K562 (cell line): Measurements from ENCODE around the gene CLK3. TPM values are rescaled to one million over a fixed set of nuclear protein-coding genes. Genes with fewer than 3 reads are reported as not detected.
A peak's percentile ranks its signal among the peaks of the same experiment; 100 is the strongest.

ENCODE experiments used
- ATAC-seq: fragments of 200-7000 bp; cut with Tn5 transposase; 3 replicates; pipeline ENCODE4 v1.9.1; 2020; ENCODE audit warnings: moderate library complexity
- Bru-seq: library from RNA; stranded (reverse); fragments of 400-500 nt; gene quantifications from one replicate; lab custom pipeline; 2021; lab: Mats Ljungman, UMichigan
- BruChase-seq, 2 experiments: library from RNA; stranded (reverse); fragments of 400-500 nt; gene quantifications; one replicate each; lab custom pipeline; 2021; lab: Mats Ljungman, UMichigan
- BruUV-seq: library from RNA; stranded (reverse); fragments of 400-500 nt; replicated peaks from 2 replicates; lab custom pipeline; 2021; lab: Mats Ljungman, UMichigan
- CTCF ChIA-PET: fragments of 300-600 bp; formaldehyde crosslinking; extraction: SDS; loops from one replicate; lab custom pipeline; 2021; ENCODE audit warnings: low intra/inter-chr PET ratio; lab: Yijun Ruan, JAX
- POLR2A ChIA-PET: fragments of 300-600, 350-650 bp; sonication (Branson Sonifier 250); formaldehyde crosslinking; extraction: SDS; loops from one replicate; lab custom pipeline; 2021; ENCODE audit warnings: antibody characterized with exemption, inconsistent platforms; lab: Yijun Ruan, JAX
- DNase-seq, 4 experiments: peaks; one replicate each; pipeline versions ENCODE4 v3.0.0 to v3.0.0-alpha.2; 2011 to 2018; ENCODE audit warnings: low spot score in 3 of 4, mixed read lengths in 3 of 4; ENCODE audit errors: extremely low read depth in 1 of 4
- FAIRE-seq: peaks from 2 replicates; lab custom pipeline; 2011; peaks lifted over from hg19 to GRCh38; lab: Jason Lieb, UNC
- H2AFZ ChIP-seq: 2 replicates; pipeline ENCODE4 v1.6.0; 2011; ENCODE audit warnings: low read depth, low read length, control low read depth, inconsistent platforms
- H3K27ac ChIP-seq: fragments of 200-600 bp; 3 replicates; pipeline ENCODE4 v1.8.0; 2011; ENCODE audit warnings: low read depth, mild to moderate bottlenecking, control low read depth, inconsistent platforms, low read length, moderate library complexity, mixed read lengths; ENCODE audit errors: extremely low read depth
- H3K27me3 ChIP-seq, 2 experiments: fragments of 300-600 bp in 1 of 2; 2 replicates in 1 of 2; 3 replicates in 1 of 2; pipeline versions ENCODE4 v1.6.0 to v1.8.0; 2011; ENCODE audit warnings: inconsistent platforms in 2 of 2, low read length in 2 of 2, mild to moderate bottlenecking in 1 of 2, mixed read lengths in 1 of 2, moderate library complexity in 1 of 2; ENCODE audit not compliant: control insufficient read depth in 2 of 2, insufficient read depth in 2 of 2
- H3K36me3 ChIP-seq: fragments of 300-600 bp; 3 replicates; pipeline ENCODE4 v1.8.0; 2011; ENCODE audit warnings: mild to moderate bottlenecking, low read length, inconsistent platforms; ENCODE audit not compliant: control insufficient read depth, insufficient read depth
- H3K4me1 ChIP-seq, 2 experiments: fragments of 200-600 bp in 1 of 2; replicated peaks in 1 of 2; 2 replicates in 1 of 2; 3 replicates in 1 of 2; pipeline versions ENCODE4 v1.5.1 to v1.8.0; 2011; ENCODE audit warnings: inconsistent platforms in 2 of 2, low read length in 2 of 2, mild to moderate bottlenecking in 1 of 2, mixed read lengths in 1 of 2, moderate library complexity in 1 of 2; ENCODE audit not compliant: control insufficient read depth in 2 of 2, insufficient read depth in 2 of 2
- H3K4me2 ChIP-seq: 2 replicates; pipeline ENCODE4 v1.6.1; 2011; ENCODE audit warnings: low read length, control low read depth, inconsistent platforms, mixed read lengths; ENCODE audit not compliant: insufficient read depth
- H3K4me3 ChIP-seq: fragments of 200-600 bp; sonication (generic), shearing (Covaris generic); 2 replicates; pipeline ENCODE4 v1.5.1; 2016; ENCODE audit warnings: control low read depth, inconsistent platforms
- H3K79me2 ChIP-seq: fragments of 200-600 bp; 3 replicates; pipeline ENCODE4 v1.8.0; 2011; ENCODE audit warnings: low read length, inconsistent platforms; ENCODE audit not compliant: control insufficient read depth, insufficient read depth
- H3K9ac ChIP-seq, 2 experiments: 2 replicates each; pipeline versions ENCODE4 v1.6.0 to v1.6.1; 2011; ENCODE audit warnings: low read depth in 2 of 2, low read length in 2 of 2, control low read depth in 1 of 2, inconsistent platforms in 1 of 2, mild to moderate bottlenecking in 1 of 2, mixed read lengths in 1 of 2; ENCODE audit not compliant: insufficient read depth in 1 of 2
- H3K9me1 ChIP-seq: one replicate; pipeline ENCODE4 v1.6.0; 2011; ENCODE audit warnings: inconsistent platforms, mild to moderate bottlenecking, low read length, moderate library complexity; ENCODE audit not compliant: control insufficient read depth, insufficient read depth
- H3K9me3 ChIP-seq: replicated peaks from 2 replicates; pipeline ENCODE4 v1.5.1; 2011; ENCODE audit warnings: low read depth, low read length, inconsistent platforms; ENCODE audit not compliant: control insufficient read depth, insufficient read depth
- H4K20me1 ChIP-seq: replicated peaks from 2 replicates; pipeline ENCODE4 v1.6.1; 2011; ENCODE audit warnings: low read length, inconsistent platforms, mixed read lengths; ENCODE audit not compliant: control insufficient read depth, insufficient read depth
- ETS2 ChIP-seq: IDR thresholded peaks from 2 replicates; pipeline ENCODE4 v1.6.1; 2016; ENCODE audit warnings: borderline replicate concordance, missing genetic modification characterization, mild to moderate bottlenecking, moderate library complexity, missing compliant biosample characterization; ENCODE audit not compliant: poor library complexity, severe bottlenecking
- MYNN ChIP-seq, 2 experiments: sonication (generic); formaldehyde crosslinking in 1 of 2; IDR thresholded peaks; 2 replicates each; pipeline versions ENCODE4 v1.5.0 to v1.6.1; 2016 to 2020; ENCODE audit warnings: antibody characterized with exemption in 1 of 2, missing genetic modification reagents in 1 of 2
- POLR3A ChIP-seq: IDR thresholded peaks from 2 replicates; pipeline ENCODE4 v1.6.1; 2011; ENCODE audit warnings: borderline replicate concordance, mild to moderate bottlenecking, moderate library complexity; ENCODE audit not compliant: insufficient read length, insufficient read depth; ENCODE audit errors: extremely low read depth
- TAF1 ChIP-seq: IDR thresholded peaks from 2 replicates; pipeline ENCODE4 v1.6.1; 2011; ENCODE audit warnings: mild to moderate bottlenecking, low read length, moderate library complexity; ENCODE audit not compliant: insufficient read depth, control insufficient read depth, severe bottlenecking; ENCODE audit errors: extremely low read depth
- ZFP30 ChIP-seq: fragments of 250-450 bp; sonication (Bioruptor Pico); IDR thresholded peaks from 2 replicates; pipeline ENCODE4 v1.8.0; 2022; ENCODE audit warnings: moderate library complexity, mild to moderate bottlenecking, inconsistent platforms, borderline replicate concordance
- ZNF717 ChIP-seq: fragments of 250-450 bp; sonication (Bioruptor Pico); IDR thresholded peaks from 2 replicates; pipeline ENCODE4 v1.5.0; 2021
- WGBS: fragments of 100-300 bp; shearing (Covaris generic); methylation state at CpG from one replicate; pipeline ENCODE4 v1.1.6; 2016; ENCODE audit warnings: low coverage, mixed read lengths; ENCODE audit not compliant: insufficient coverage; ENCODE audit errors: missing lambda C conversion rate; 5-methylcytosine and 5-hydroxymethylcytosine counted together
- in situ Hi-C: fragments of 300-500 bp; cut with MboI; formaldehyde crosslinking; loops from 4 replicates; pipeline ENCODE4 v1.15.0; 2018; ENCODE audit warnings: inconsistent platforms, mixed read lengths
- intact Hi-C: fragments of 100-400 bp; cut with micrococcal nuclease; formaldehyde crosslinking; loops from 2 replicates; pipeline ENCODE4 v1.14.2; 2022
- long read RNA-seq, 3 experiments: library from polyadenylated mRNA in 2 of 3; library from RNA in 1 of 3; unstranded in 2 of 3; stranded (forward) in 1 of 3; transcript quantifications; one replicate each; pipeline ENCODE4 v2.0.0, GENCODE V29; 2019 to 2022
- polyA minus RNA-seq, 3 experiments: library from RNA; depleted of rRNA, polyadenylated mRNA; stranded (reverse); fragments of >200 nt; gene quantifications; 2 replicates each; pipeline ENCODE4 v1.2.3, GENCODE V29; 2011
- polyA plus RNA-seq, 8 experiments: library from polyadenylated mRNA; depleted of rRNA in 4 of 8; stranded (reverse) in 5 of 8; unstranded in 3 of 8; fragments of >200 nt; fragmentation: Nextera tagmentation in 2 of 8; fragmentation: Illumina TruSeq in 1 of 8; extraction: Ambion mirVana in 2 of 8; extraction: Trizol in 1 of 8; gene quantifications; 2 replicates each; pipeline versions ENCODE4 v1.2.1 to v1.2.3, GENCODE V29; 2011 to 2014; ENCODE audit warnings: inconsistent platforms in 1 of 8, missing spikeins in 1 of 8
- total RNA-seq, 7 experiments: library from RNA; depleted of rRNA in 6 of 7; stranded (reverse); fragments of >200 nt in 6 of 7; fragmentation: Illumina TruSeq in 2 of 7; extraction: Trizol in 2 of 7; gene quantifications; 2 replicates each; pipeline versions ENCODE4 v1.2.1 to v1.2.3, GENCODE V29; 2011 to 2021; ENCODE audit warnings: low replicate concordance in 1 of 7
- TF ChIP-seq, protein P1 (sequence below): sonication (generic); IDR thresholded peaks from 2 replicates; pipeline ENCODE4 v1.6.1; 2016
- TF ChIP-seq, protein P2 (sequence below): fragments of 450-650 bp; formaldehyde crosslinking; conservative IDR thresholded peaks from 2 replicates; pipeline ENCODE4 v1.4.0; 2022; ENCODE audit warnings: mild to moderate bottlenecking, missing genetic modification characterization

CLK3 gene
- total RNA-seq (2011; cell fraction: chromatin; rRNA removed; ENCODE audit: low replicate concordance), result 131 and 268 TPM in 2 replicates
- 179 and 197 TPM in 2 replicates for total RNA-seq (2011; cell fraction: nucleolus; rRNA removed)
- total RNA-seq (2011; cell fraction: nucleoplasm; rRNA removed), result 114 and 129 TPM in 2 replicates
- total RNA-seq (2014; rRNA removed), result 47.4 and 78.1 TPM in 2 replicates
- 23.1 and 32.5 TPM in 2 replicates for total RNA-seq (2014; rRNA removed; fragmentation: Illumina TruSeq; extraction: Trizol)
- 50.5 and 51.7 TPM in 2 replicates for total RNA-seq (2015; rRNA removed; fragmentation: Illumina TruSeq; extraction: Trizol)
- 54.8 and 55.1 TPM in 2 replicates for total RNA-seq (2021)
- polyA plus RNA-seq (2011; rRNA removed), result 63.9 and 109 TPM in 2 replicates
- 79.8 and 80.4 TPM in 2 replicates for polyA plus RNA-seq (2011; cell fraction: cytosol; rRNA removed)
- polyA plus RNA-seq (2011; cell fraction: nucleus; rRNA removed), result 310 and 355 TPM in 2 replicates
- 59.3 and 60.5 TPM in 2 replicates for polyA plus RNA-seq (2012)
- polyA plus RNA-seq (2014; fragmentation: Illumina TruSeq; extraction: Trizol), result 78.5 and 95.2 TPM in 2 replicates
- 1 to 10 TPM; 1.2 to 6.9 TPM for polyA plus RNA-seq (2014; fragmentation: Nextera tagmentation; extraction: Ambion mirVana)
- 50.0 and 53.7 TPM in 2 replicates for polyA plus RNA-seq (2014; rRNA removed)
- polyA minus RNA-seq (2011; rRNA and poly(A)+ RNA removed), result 62.7 and 70.3 TPM in 2 replicates
- 42.5 and 45.8 TPM in 2 replicates for polyA minus RNA-seq (2011; cell fraction: cytosol; rRNA and poly(A)+ RNA removed)
- polyA minus RNA-seq (2011; cell fraction: nucleus; rRNA and poly(A)+ RNA removed), result 134 and 165 TPM in 2 replicates
- percentile 82 among the genes with signal in this experiment for Bru-seq, nascent RNA
- percentile 78 among the genes with signal in this experiment for BruChase-seq, experiment 1, labeled RNA remaining after a 2-hour chase
- percentile 85 among the genes with signal in this experiment for BruChase-seq, experiment 2, labeled RNA remaining after a 6-hour chase
- long read RNA-seq, experiment 1, transcript CLK3-202 (13 exons, 2,621 nt), result major isoform, 66 of 136 reads
- long read RNA-seq, experiment 1, partial matches to known transcripts, result 42 of 136 reads
- long read RNA-seq, experiment 1, other reads (novel, unspliced or antisense), result 24 of 136 reads
- long read RNA-seq, experiment 2, transcript CLK3-202 (13 exons, 2,621 nt), result major isoform, 12 of 38 reads
- long read RNA-seq, experiment 2, partial matches to known transcripts, result 17 of 38 reads
- long read RNA-seq, experiment 2, other reads (novel, unspliced or antisense), result 9 of 38 reads
- long read RNA-seq, experiment 3, transcript CLK3-202 (13 exons, 2,621 nt), result major isoform, 32 of 63 reads
- long read RNA-seq, experiment 3, partial matches to known transcripts, result 15 of 63 reads
- long read RNA-seq, experiment 3, other reads (novel, unspliced or antisense), result 13 of 63 reads

DNA sequence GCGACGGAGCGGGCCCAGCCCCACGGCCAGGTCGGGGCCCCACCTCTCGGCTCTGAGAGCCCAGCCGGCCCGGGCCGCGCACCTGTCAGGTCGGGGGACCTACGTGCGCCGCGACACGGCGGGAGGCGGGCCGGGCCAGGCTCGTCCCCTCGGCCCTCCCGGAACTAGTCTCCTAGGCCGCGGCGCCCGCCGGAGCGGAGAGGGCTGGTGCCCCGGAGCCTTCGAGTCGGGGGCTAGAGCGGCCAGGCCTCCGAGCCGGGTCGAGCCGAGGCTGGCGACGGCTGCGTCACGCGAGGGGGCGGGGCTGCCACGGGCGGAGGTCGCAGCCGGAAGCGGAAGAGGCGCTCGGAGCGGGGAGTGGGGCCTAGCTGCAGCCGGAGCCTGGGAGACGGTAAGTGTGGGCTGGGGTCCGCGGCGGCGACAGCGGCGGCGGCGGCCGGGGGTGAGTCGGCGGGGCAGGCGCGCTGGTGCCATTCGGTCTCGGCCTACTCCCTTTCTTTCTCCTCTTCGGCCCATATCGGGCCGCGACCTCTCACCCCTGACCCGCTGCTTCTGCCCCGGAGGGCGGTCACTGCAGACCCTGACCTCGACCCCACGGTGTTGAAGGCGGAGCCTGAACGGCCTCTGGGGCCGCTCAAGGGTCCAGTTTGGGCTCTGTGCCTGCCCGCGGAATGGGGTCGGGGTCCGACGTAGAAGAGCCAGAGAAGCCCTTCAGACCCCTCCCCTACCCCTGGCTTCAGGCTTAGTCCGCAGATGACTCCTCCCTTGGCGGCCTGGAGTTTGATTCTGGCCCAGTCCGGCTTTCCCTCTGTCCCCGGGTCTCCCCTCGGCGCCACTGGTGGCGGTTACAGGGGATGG lies at the start of gene CLK3:
Gene CLK3 (plus strand): TSS at position 329 of the 858 bp plus-strand sequence. CDS start 3,361 bp downstream, outside the sequence.
- H3K9ac ChIP-seq, result peak within 1 kb of the TSS; percentile 91 to 98
- POLR2A ChIA-PET, result interaction anchor here (0.5 to 9.7 kb wide), 12 partner anchors 8 to 310 kb away, joined by 3 to 111 read pairs (median 3); partner anchors contain the start of gene ARID3B
- H3K4me1 ChIP-seq, result peaks cover 19 to 49% of the 10 kb centered on the region in 2 experiments
- H2AFZ ChIP-seq, result peak within 1 kb of the TSS; percentile 96
- intact Hi-C loops, result loop anchor here (1.0 to 10.0 kb wide), 4 partner anchors 69 to 621 kb away; partner anchors contain the start of genes PML and STOML1
- BruUV-seq, result TSS peak; percentile 62
- H3K9me1 ChIP-seq, result peaks cover 7% of the 10 kb centered on the region
- ATAC-seq (peak; percentile 94), DNase-seq (peak; percentile 93 to 97 (median 94)), FAIRE-seq (peak; percentile 74)
- peaks cover 37% of the 10 kb centered on the region; the same call in 2 of the 3 replicates for H3K36me3 ChIP-seq
- in situ Hi-C loops, result no loop called here
- CTCF ChIA-PET, result interaction anchor here (0.7 kb wide), 1 partner anchor 242 kb away, joined by 3 read pairs; no protein-coding TSS in a partner anchor
- H4K20me1 ChIP-seq, result peaks cover 52% of the 10 kb centered on the region
- H3K27me3 ChIP-seq, result no peaks in the 10 kb centered on the region; a peak in 1 of 5 replicates
- WGBS, result under 1% methylated on average over 63 of the region's 91 CpGs
- no peaks in the 10 kb centered on the region for H3K9me3 ChIP-seq
- H3K27ac ChIP-seq, result peak within 1 kb of the TSS; percentile 84
- H3K79me2 ChIP-seq, result peaks cover 54% of the 10 kb centered on the region
- peak within 1 kb of the TSS; percentile 92 for H3K4me2 ChIP-seq
- peak within 1 kb of the TSS; percentile 89 for H3K4me3 ChIP-seq
- TF ChIP-seq, protein P1, sequence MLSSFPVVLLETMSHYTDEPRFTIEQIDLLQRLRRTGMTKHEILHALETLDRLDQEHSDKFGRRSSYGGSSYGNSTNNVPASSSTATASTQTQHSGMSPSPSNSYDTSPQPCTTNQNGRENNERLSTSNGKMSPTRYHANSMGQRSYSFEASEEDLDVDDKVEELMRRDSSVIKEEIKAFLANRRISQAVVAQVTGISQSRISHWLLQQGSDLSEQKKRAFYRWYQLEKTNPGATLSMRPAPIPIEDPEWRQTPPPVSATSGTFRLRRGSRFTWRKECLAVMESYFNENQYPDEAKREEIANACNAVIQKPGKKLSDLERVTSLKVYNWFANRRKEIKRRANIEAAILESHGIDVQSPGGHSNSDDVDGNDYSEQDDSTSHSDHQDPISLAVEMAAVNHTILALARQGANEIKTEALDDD, result no peak
- TF ChIP-seq MYNN (IDR thresholded peaks at IDR 0.05) (no peak), MYNN (CRISPR knock-in tag; IDR thresholded peaks at IDR 0.05) (no peak), ZFP30 (CRISPR knock-in tag) (no peak), ZNF717 (CRISPR knock-in tag) (no peak), ETS2 (tag) (peak; percentile 46), POLR3A (no peak), TAF1 (peak; percentile 75)
- TF ChIP-seq, protein P2, sequence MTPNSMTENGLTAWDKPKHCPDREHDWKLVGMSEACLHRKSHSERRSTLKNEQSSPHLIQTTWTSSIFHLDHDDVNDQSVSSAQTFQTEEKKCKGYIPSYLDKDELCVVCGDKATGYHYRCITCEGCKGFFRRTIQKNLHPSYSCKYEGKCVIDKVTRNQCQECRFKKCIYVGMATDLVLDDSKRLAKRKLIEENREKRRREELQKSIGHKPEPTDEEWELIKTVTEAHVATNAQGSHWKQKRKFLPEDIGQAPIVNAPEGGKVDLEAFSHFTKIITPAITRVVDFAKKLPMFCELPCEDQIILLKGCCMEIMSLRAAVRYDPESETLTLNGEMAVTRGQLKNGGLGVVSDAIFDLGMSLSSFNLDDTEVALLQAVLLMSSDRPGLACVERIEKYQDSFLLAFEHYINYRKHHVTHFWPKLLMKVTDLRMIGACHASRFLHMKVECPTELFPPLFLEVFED (CRISPR knock-in tag), result no peak
